Karpas-422 (cell line): ENCODE measurements around the gene STEAP4. TPM values are rescaled to one million over a fixed set of nuclear protein-coding genes. Genes with fewer than 3 reads are reported as not detected.

Experiments used
- DNase-seq: peaks from one replicate; pipeline ENCODE4 v3.0.0-alpha.2; 2015
- H2AFZ ChIP-seq: fragments of 200-600 bp; sonication (generic); 2 replicates; pipeline ENCODE4 v1.6.1; 2014; ENCODE audit warnings: antibody characterized with exemption, low read length, mixed read lengths
- H3K27ac ChIP-seq: fragments of 200-600 bp; sonication (generic); 2 replicates; pipeline ENCODE4 v1.5.1; 2014; ENCODE audit warnings: mild to moderate bottlenecking, low read length, moderate library complexity
- H3K27me3 ChIP-seq: fragments of 200-600 bp; sonication (generic); 2 replicates; pipeline ENCODE4 v1.6.1; 2014; ENCODE audit warnings: low read length, mixed read lengths
- H3K36me3 ChIP-seq: fragments of 200-600 bp; sonication (generic); 2 replicates; pipeline ENCODE4 v1.6.1; 2014; ENCODE audit warnings: low read length, mixed read lengths; ENCODE audit not compliant: insufficient read depth
- H3K4me1 ChIP-seq: fragments of 200-600 bp; sonication (generic); 2 replicates; pipeline ENCODE4 v1.6.1; 2014; ENCODE audit warnings: mild to moderate bottlenecking, low read length, mixed read lengths
- H3K4me2 ChIP-seq: fragments of 200-600 bp; sonication (generic); 2 replicates; pipeline ENCODE4 v1.6.1; 2014; ENCODE audit warnings: low read length, low read depth, mild to moderate bottlenecking; ENCODE audit not compliant: poor library complexity, severe bottlenecking
- H3K4me3 ChIP-seq: fragments of 200-600 bp; sonication (generic); 2 replicates; pipeline ENCODE4 v1.5.1; 2014; ENCODE audit warnings: mild to moderate bottlenecking, antibody characterized with exemption, low read length, mixed read lengths
- H3K79me2 ChIP-seq: fragments of 200-600 bp; sonication (generic); 2 replicates; pipeline ENCODE4 v1.6.1; 2014; ENCODE audit warnings: mild to moderate bottlenecking, low read length, mixed read lengths
- H3K9ac ChIP-seq: fragments of 200-600 bp; sonication (generic); 2 replicates; pipeline ENCODE4 v1.6.0; 2014; ENCODE audit warnings: low read length
- H3K9me2 ChIP-seq: fragments of 200-600 bp; sonication (generic), shearing (Covaris generic); replicated peaks from 2 replicates; pipeline ENCODE4 v1.6.0; 2014; ENCODE audit warnings: mild to moderate bottlenecking, low read length, moderate library complexity; ENCODE audit not compliant: insufficient read depth
- H3K9me3 ChIP-seq: fragments of 300-700, 200-600 bp; sonication (generic); 2 replicates; pipeline ENCODE4 v1.6.1; 2014; ENCODE audit warnings: low read length, mixed read lengths
- H4K20me1 ChIP-seq: fragments of 200-600 bp; sonication (generic); 2 replicates; pipeline ENCODE4 v1.6.1; 2014; ENCODE audit warnings: mild to moderate bottlenecking, antibody characterized with exemption, low read length, low read depth; ENCODE audit not compliant: insufficient read depth
- total RNA-seq: library from RNA; depleted of rRNA; stranded (reverse); fragments of >200 nt; shearing (Covaris generic); gene quantifications from 2 replicates; pipeline ENCODE4 v1.2.3, GENCODE V29; 2014; ENCODE audit warnings: low replicate concordance

STEAP4 gene
- total RNA-seq, 1 experiment from 2014 or later: not detected

DNA sequence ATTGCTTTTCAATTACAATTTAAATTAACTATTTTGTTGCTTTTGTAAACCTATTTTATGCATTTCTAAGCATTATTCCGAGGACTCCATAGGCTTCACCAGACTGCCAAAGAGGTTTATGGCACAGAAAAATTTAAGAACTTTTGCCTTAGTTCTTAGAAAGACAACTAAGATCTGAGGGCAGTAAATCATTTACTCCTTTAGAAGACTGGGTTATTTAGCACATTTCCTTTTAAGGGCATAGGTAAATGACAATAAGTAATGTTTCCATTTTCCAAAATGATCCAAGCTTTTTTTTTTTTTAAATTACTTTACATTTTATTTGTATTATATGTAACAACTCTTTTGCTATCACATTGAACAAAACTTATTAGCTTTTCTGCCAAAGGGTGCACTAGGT is 15.0 kb upstream of the STEAP4 start:
- no peak overlapping the region for H3K4me2 ChIP-seq
- no peak overlapping the region for H3K4me3 ChIP-seq
- no peak overlapping the region for H3K9ac ChIP-seq
- H3K79me2 ChIP-seq: no peaks in the 10 kb centered on the region
- no peak for DNase-seq
- no peak overlapping the region for H2AFZ ChIP-seq
- H3K27me3 ChIP-seq: no peaks in the 10 kb centered on the region
- H4K20me1 ChIP-seq: no peaks in the 10 kb centered on the region
- no peaks in the 10 kb centered on the region for H3K4me1 ChIP-seq
- no peaks in the 10 kb centered on the region for H3K9me2 ChIP-seq
- no peaks in the 10 kb centered on the region for H3K9me3 ChIP-seq
- H3K36me3 ChIP-seq: no peaks in the 10 kb centered on the region
- H3K27ac ChIP-seq: no peak overlapping the region

DNA sequence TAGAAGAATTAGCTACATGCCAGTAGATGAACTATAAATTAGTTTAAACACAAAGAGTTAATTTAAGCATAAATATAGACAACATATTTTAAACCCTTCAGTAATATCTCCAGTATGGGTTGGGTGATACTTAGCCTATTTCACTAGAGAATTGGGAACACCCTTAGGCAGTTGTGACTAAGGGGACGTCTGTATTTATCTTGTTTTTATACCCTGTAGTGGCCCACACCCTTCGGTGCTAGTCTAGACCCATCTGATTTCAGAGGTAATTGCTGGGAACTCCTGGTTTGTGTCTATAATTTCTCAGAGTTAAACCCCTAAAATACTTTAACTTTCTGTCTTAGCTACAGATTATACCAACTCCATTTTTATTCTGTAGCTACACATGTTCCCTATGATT is 11.5 kb upstream of the STEAP4 start:
- Histone ChIP-seq H2AFZ (no peak overlapping the region), H3K9me3 (no peaks in the 10 kb centered on the region), H3K9me2 (no peaks in the 10 kb centered on the region), H4K20me1 (no peaks in the 10 kb centered on the region), H3K4me3 (no peak overlapping the region), H3K4me1 (no peaks in the 10 kb centered on the region), H3K79me2 (no peaks in the 10 kb centered on the region), H3K27ac (no peak overlapping the region), H3K9ac (no peak overlapping the region), H3K4me2 (no peak overlapping the region), H3K36me3 (no peaks in the 10 kb centered on the region), H3K27me3 (no peaks in the 10 kb centered on the region)
- no peak for DNase-seq

DNA sequence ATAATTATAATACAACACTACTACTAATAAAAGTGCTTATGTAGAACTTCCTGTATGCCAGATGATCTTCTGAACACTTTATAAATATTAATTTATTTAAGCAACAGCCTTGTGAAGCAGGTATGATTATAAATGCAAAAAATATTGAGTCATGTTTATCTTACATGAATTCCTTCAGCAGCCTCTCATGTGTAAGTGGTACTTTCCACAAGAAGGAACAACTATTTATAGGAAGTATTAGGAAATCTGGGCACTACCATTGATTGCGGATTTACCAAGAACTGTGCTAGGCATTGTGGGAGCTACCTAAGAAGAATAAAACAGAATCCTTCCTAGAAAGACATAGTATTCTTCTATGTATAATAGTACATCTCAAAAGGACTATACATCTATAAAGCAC is 10.7 kb upstream of the STEAP4 start:
- no peaks in the 10 kb centered on the region for H3K4me1 ChIP-seq
- H3K36me3 ChIP-seq: no peaks in the 10 kb centered on the region
- no peak overlapping the region for H3K4me3 ChIP-seq
- no peaks in the 10 kb centered on the region for H3K79me2 ChIP-seq
- no peak for DNase-seq
- no peak overlapping the region for H3K9ac ChIP-seq
- H2AFZ ChIP-seq: no peak overlapping the region
- H3K4me2 ChIP-seq: no peak overlapping the region
- H3K9me3 ChIP-seq: no peaks in the 10 kb centered on the region
- no peaks in the 10 kb centered on the region for H4K20me1 ChIP-seq
- H3K27me3 ChIP-seq: no peaks in the 10 kb centered on the region
- no peaks in the 10 kb centered on the region for H3K9me2 ChIP-seq
- H3K27ac ChIP-seq: no peak overlapping the region

DNA sequence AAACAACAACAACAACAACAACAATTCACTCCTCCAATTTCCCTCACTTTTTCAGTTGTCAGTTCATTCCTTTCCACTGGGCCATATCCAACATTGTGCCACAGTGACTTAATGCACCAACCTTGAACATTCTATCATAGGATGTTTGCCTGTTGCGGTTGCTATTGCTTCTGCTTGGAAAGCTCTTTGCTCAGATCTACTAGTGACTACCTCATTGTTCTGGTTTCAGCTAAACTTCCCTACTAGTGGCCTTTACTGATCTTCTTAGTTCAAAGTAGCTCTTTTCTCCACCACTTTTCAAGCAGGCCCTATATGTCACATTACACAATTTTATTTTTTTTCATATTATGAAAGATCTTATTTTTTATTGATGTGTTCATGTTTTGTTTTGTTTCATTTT is 9.8 kb upstream of the STEAP4 start:
- no peak for DNase-seq
- H3K4me1 ChIP-seq: no peaks in the 10 kb centered on the region
- no peak overlapping the region for H2AFZ ChIP-seq
- no peaks in the 10 kb centered on the region for H3K79me2 ChIP-seq
- H3K4me3 ChIP-seq: no peak overlapping the region
- no peak overlapping the region for H3K27ac ChIP-seq
- H3K4me2 ChIP-seq: no peak overlapping the region
- H3K9me2 ChIP-seq: no peaks in the 10 kb centered on the region
- H3K27me3 ChIP-seq: no peaks in the 10 kb centered on the region
- H3K9ac ChIP-seq: no peak overlapping the region
- no peaks in the 10 kb centered on the region for H4K20me1 ChIP-seq
- no peaks in the 10 kb centered on the region for H3K36me3 ChIP-seq
- no peaks in the 10 kb centered on the region for H3K9me3 ChIP-seq

DNA sequence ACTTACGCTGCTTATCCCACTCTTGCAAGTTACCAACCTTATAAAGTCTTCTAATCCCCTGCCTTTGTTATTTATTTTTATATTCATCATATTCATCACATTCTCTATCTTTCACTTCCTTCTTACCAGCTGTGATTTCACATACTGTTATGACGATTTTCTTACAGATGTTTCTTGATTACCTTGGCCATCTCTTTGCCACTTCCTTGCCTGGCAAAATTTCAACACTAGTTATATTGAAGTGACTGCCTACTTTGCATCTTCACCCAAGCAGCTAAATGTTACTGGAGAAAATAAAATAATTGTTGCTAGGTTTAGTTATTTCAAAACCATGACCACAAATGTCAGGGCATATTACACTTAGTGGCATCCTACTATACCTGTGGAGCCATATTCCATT is 8.8 kb upstream of the STEAP4 start:
- Histone ChIP-seq H3K4me2 (no peak overlapping the region), H3K9me2 (no peaks in the 10 kb centered on the region), H3K4me3 (no peak overlapping the region), H3K9me3 (no peaks in the 10 kb centered on the region), H3K79me2 (no peaks in the 10 kb centered on the region), H3K27me3 (no peaks in the 10 kb centered on the region), H4K20me1 (no peaks in the 10 kb centered on the region), H3K27ac (no peak overlapping the region), H3K36me3 (no peaks in the 10 kb centered on the region), H3K4me1 (no peaks in the 10 kb centered on the region), H2AFZ (no peak overlapping the region), H3K9ac (no peak overlapping the region)
- DNase-seq: no peak

DNA sequence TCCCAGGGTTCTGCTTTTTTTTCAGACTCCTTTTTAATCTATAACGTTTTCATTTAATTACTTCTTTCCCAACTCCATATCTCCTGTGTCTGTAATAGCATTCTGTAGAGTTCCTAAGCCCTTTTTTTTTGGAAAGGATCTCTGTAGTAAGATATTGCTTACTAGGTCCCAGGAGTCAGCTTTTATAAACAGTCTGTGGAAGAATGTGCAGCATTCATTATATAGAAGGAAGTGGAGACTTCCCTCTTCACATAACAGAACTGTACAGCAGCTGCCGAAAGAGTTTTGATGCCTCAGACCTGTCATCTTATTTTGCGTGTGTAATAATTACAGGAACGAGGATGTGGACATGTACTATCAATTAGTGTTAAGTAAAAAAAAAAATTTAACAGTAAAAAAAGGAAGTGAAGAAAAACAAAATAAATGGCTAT is 7.4 kb upstream of the STEAP4 start:
- Histone ChIP-seq H4K20me1 (no peaks in the 10 kb centered on the region), H3K36me3 (no peaks in the 10 kb centered on the region), H3K79me2 (no peaks in the 10 kb centered on the region), H3K27ac (no peak overlapping the region), H3K4me1 (no peaks in the 10 kb centered on the region), H2AFZ (no peak overlapping the region), H3K4me3 (no peak overlapping the region), H3K9me3 (no peaks in the 10 kb centered on the region), H3K9me2 (no peaks in the 10 kb centered on the region), H3K4me2 (no peak overlapping the region), H3K9ac (no peak overlapping the region), H3K27me3 (no peaks in the 10 kb centered on the region)
- DNase-seq: no peak

DNA sequence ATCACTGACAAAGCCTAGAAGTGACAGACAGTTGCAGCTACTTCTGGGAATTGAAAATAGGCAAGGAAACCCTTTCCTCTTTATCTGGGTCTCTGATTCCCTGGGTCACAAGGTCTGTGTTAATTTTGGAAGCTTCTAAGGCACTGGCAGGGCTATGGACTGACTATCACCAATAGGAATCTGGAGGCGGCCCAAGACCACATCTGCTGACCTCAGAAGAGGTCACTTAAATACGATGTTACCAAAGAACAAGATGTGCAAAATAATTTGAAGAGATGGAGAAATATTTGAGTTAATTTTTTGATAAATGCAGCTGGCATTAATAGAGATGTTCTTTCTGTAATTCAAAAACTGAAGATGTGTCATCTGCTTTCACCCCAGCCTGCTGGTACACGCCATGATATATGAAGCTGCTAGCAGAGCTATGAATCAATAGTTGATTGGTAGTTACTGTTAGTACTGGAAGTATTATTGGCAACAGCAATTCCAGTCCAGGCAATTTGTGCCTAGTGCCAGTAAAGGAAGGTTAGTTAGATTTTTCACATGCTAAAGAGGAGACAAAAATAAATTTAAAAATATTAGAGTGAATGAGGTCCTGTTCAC is 5.5 kb upstream of the STEAP4 start:
- H2AFZ ChIP-seq: no peak overlapping the region
- H3K9ac ChIP-seq: no peak overlapping the region
- H4K20me1 ChIP-seq: no peaks in the 10 kb centered on the region
- H3K27me3 ChIP-seq: no peaks in the 10 kb centered on the region
- no peaks in the 10 kb centered on the region for H3K36me3 ChIP-seq
- H3K9me2 ChIP-seq: no peaks in the 10 kb centered on the region
- no peak for DNase-seq
- H3K4me1 ChIP-seq: no peaks in the 10 kb centered on the region
- H3K4me3 ChIP-seq: no peak overlapping the region
- no peak overlapping the region for H3K27ac ChIP-seq
- no peaks in the 10 kb centered on the region for H3K79me2 ChIP-seq
- no peak overlapping the region for H3K4me2 ChIP-seq
- no peaks in the 10 kb centered on the region for H3K9me3 ChIP-seq

DNA sequence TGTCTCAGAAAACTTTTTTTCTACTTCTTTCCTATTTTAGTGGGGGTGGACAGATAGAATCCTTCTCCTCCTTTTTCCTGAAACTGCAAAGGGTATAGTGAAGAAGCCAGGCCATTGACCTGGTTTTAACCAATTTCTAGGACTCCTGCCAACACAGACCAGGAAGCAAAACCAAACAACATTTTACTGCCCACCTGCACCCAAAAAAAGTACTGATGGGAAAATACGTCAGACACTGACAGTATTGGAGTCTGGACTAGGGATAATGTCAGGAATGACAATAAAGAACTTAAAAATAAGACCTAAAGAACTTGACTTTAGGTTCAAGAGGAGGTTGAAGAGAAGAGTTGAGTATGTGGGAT is 5.0 kb upstream of the STEAP4 start:
- DNase-seq: no peak
- no peak overlapping the region for H3K4me2 ChIP-seq
- H3K4me1 ChIP-seq: no peaks in the 10 kb centered on the region
- no peak overlapping the region for H3K27ac ChIP-seq
- H3K27me3 ChIP-seq: no peaks in the 10 kb centered on the region
- no peak overlapping the region for H2AFZ ChIP-seq
- H3K4me3 ChIP-seq: no peak overlapping the region
- H3K36me3 ChIP-seq: no peaks in the 10 kb centered on the region
- no peaks in the 10 kb centered on the region for H4K20me1 ChIP-seq
- no peak overlapping the region for H3K9ac ChIP-seq
- H3K9me3 ChIP-seq: no peaks in the 10 kb centered on the region
- H3K9me2 ChIP-seq: no peaks in the 10 kb centered on the region
- no peaks in the 10 kb centered on the region for H3K79me2 ChIP-seq
